Kidney (tissue), 14 donors: ENCODE data around the gene ATCAY. TPM values are rescaled to one million over a fixed set of nuclear protein-coding genes. Genes with fewer than 3 reads are reported as not detected.
"Not testable (repeated sequence)": the region's sequence is repeated elsewhere in the genome, so short reads cannot be mapped to it uniquely, and the experiment has no call there.

Experiments used
- DNase-seq, 5 donors: peaks; one replicate each; pipeline ENCODE4 v3.0.0-alpha.2; 2013 to 2020
- FAIRE-seq: peaks from 2 replicates; lab custom pipeline; 2012; peaks lifted over from hg19 to GRCh38; lab: Jason Lieb, UNC
- H3K27ac ChIP-seq, 2 donors: one replicate each; pipeline ENCODE4 v1.7.0; 2013; ENCODE audit warnings: low read depth in 2 of 2, low read length in 2 of 2, inconsistent platforms in 1 of 2
- H3K27me3 ChIP-seq: one replicate; pipeline ENCODE4 v1.7.1; 2013; ENCODE audit warnings: low read length, inconsistent platforms; ENCODE audit not compliant: control insufficient read depth, insufficient read depth
- H3K36me3 ChIP-seq, 3 donors: one replicate each; pipeline versions ENCODE4 v1.7.0 to v1.7.1; 2013; ENCODE audit warnings: low read length in 3 of 3, control low read depth in 1 of 3, inconsistent platforms in 1 of 3; ENCODE audit not compliant: insufficient read depth in 3 of 3, control insufficient read depth in 2 of 3
- H3K4me1 ChIP-seq, 3 donors: one replicate each; pipeline versions ENCODE4 v1.7.0 to v1.7.1; 2013; ENCODE audit warnings: low read length in 3 of 3, inconsistent platforms in 1 of 3, low read depth in 1 of 3; ENCODE audit not compliant: control insufficient read depth in 2 of 3, insufficient read depth in 2 of 3
- H3K4me3 ChIP-seq, 3 donors: one replicate each; pipeline versions ENCODE4 v1.7.0 to v1.8.1; 2013; ENCODE audit warnings: low read length in 3 of 3, control low read depth in 1 of 3, inconsistent platforms in 1 of 3
- H3K9ac ChIP-seq, 3 donors: one replicate each; pipeline versions ENCODE4 v1.7.0 to v1.7.1; 2013; ENCODE audit warnings: low read length in 3 of 3, control low read depth in 1 of 3, inconsistent platforms in 1 of 3
- H3K9me3 ChIP-seq, 3 donors: one replicate each; pipeline versions ENCODE4 v1.7.0 to v1.7.1; 2013; ENCODE audit warnings: low read length in 3 of 3, control low read depth in 1 of 3, inconsistent platforms in 1 of 3; ENCODE audit not compliant: control insufficient read depth in 2 of 3, insufficient read depth in 1 of 3
- CTCF ChIP-seq: IDR thresholded peaks from 3 replicates; pipeline ENCODE4 v1.5.1; 2012; ENCODE audit warnings: mild to moderate bottlenecking, moderate library complexity, borderline replicate concordance; ENCODE audit not compliant: insufficient read depth; ENCODE audit errors: extremely low read depth
- intact Hi-C: fragments of 100-400 bp; cut with DNase I; formaldehyde crosslinking; loops from one replicate; pipeline ENCODE4 v1.11.1; 2022
- polyA plus RNA-seq: library from polyadenylated mRNA; stranded (reverse); fragments of 350-450 nt; fragmentation: Illumina TruSeq; extraction: RNeasy Lipid Tissue Mini Kit (QIAGEN cat#74804); gene quantifications from one replicate; pipeline ENCODE4 v1.2.3, GENCODE V29; 2014; ENCODE audit warnings: low read depth, low replicate concordance; ENCODE audit not compliant: insufficient read depth
- total RNA-seq: library from RNA; stranded (reverse); fragmentation: NEBNext Ultra II Directional; extraction: Animal tissue kit (Norgen Biotek cat#: 25700); gene quantifications from one replicate; pipeline ENCODE4 v1.2.1, GENCODE V29; 2021
- donor health status: control.
- donor health status: control.
- donor health status: control.
- donor health status: control.
- donor health status: control.
- donor health status: DM: yes; HTN: yes; CAD: no.
- donor health status: Normal renal cell carcinoma (clear cell type).

Gene ATCAY
- total and polyA plus RNA-seq, 2 donors from 2014 or later, result 0.16 TPM; not detected in 1

- Histone ChIP-seq H3K27ac (no peak overlapping the region), H3K9ac (no peak overlapping the region), H3K9me3 (no peaks in the 10 kb centered on the region), H3K36me3 (peaks cover 0 to 32% (median 6%) of the 10 kb centered on the region in 3 donors), H3K4me1 (peaks cover 0 to 3% (median 3%) of the 10 kb centered on the region in 3 donors), H3K27me3 (no peaks in the 10 kb centered on the region), H3K4me3 (no peak overlapping the region)
- DNase-seq (peak in 1 of 5 donors; percentile 66), FAIRE-seq (no peak)
- no peak for TF ChIP-seq CTCF
- intact Hi-C loops, result no loop called here
These were observed 84.0 kb downstream of the ATCAY start for GRCh38 chr19:3964256-3965194.

- DNase-seq, result no peak
- Histone ChIP-seq H3K4me3 (no peak overlapping the region), H3K9ac (no peak overlapping the region)
These were observed 85.8 kb downstream of the ATCAY start for GRCh38 chr19:3966051-3967017.

GRCh38 chr19:3967983-3968382 is 87.5 kb downstream of the ATCAY start:
- DNase-seq, FAIRE-seq, intact Hi-C loops, H3K4me3 ChIP-seq, H3K9ac ChIP-seq, H3K27me3 ChIP-seq, H3K9me3 ChIP-seq: not testable (repeated sequence)
- peak overlapping the region in 1 of 2 donors; percentile 71 for H3K27ac ChIP-seq
- peaks cover 0 to 17% (median 2%) of the 10 kb centered on the region in 3 donors for H3K36me3 ChIP-seq
- peaks cover 0 to 12% (median 5%) of the 10 kb centered on the region in 3 donors for H3K4me1 ChIP-seq

More at GRCh38 chr19:3966051-3967017, 85.8 kb downstream of the ATCAY start:
- TF ChIP-seq CTCF, result no peak
- no peaks in the 10 kb centered on the region for H3K27me3 ChIP-seq
- intact Hi-C loops, result no loop called here
- FAIRE-seq, result no peak
- H3K27ac ChIP-seq, result no peak overlapping the region
- H3K36me3 ChIP-seq, result peaks cover 0 to 26% (median 5%) of the 10 kb centered on the region in 3 donors
- peaks cover 0 to 10% (median 5%) of the 10 kb centered on the region in 3 donors for H3K4me1 ChIP-seq
- H3K9me3 ChIP-seq, result no peaks in the 10 kb centered on the region
